Measurements from ENCODE around the gene KIAA1217. TPM values are rescaled to one million over a fixed set of nuclear protein-coding genes. Genes with fewer than 3 reads are reported as not detected.

KIAA1217 gene
- total and polyA plus RNA-seq, 2 of the 8 experiments (the other 6 are each of a cell fraction or from before 2014, with no cell fraction given) = 4.5 to 15.6 TPM

- Histone ChIP-seq H4K5ac (ENCODE audit: insufficient read length, low read depth, low read length) (no peak overlapping the region), H3K23me2 (ENCODE audit: low read depth, low read length) (no peaks in the 10 kb centered on the region; the same call in 1 of the 2 replicates), H2BK20ac (ENCODE audit: low read length) (no peak overlapping the region), H3K27ac (ENCODE audit: low read depth, low read length) (no peak overlapping the region), H3K4me2 (ENCODE audit: insufficient read depth in 1 of 2, low read depth in 2 of 2, low read length in 2 of 2) (no peak overlapping the region), H3K27me3 (replicated peaks in 1 of 4; ENCODE audit: control insufficient read depth in 3 of 4, extremely low read depth in 1 of 4, insufficient read depth in 3 of 4, low read length in 3 of 4) (no peaks in the 10 kb centered on the region), H2BK15ac (ENCODE audit: low read length) (no peak overlapping the region), H3K14ac (ENCODE audit: insufficient read length) (no peak overlapping the region), H3K4ac (replicated peaks; ENCODE audit: insufficient read length, low read depth, low read length) (no peak overlapping the region), H3K56ac (replicated peaks; ENCODE audit: insufficient read length, low read depth, low read length) (peak overlapping the region; percentile 48), H2BK120ac (replicated peaks; ENCODE audit: low read depth, low read length) (no peak overlapping the region), H2AFZ (ENCODE audit: low read length) (no peak overlapping the region), H3K36me3 (ENCODE audit: control insufficient read depth in 2 of 4, insufficient read depth in 4 of 4, low read length in 3 of 4) (no peaks in the 10 kb centered on the region; a peak in 1 of 8 replicates), H3K4me3 (ENCODE audit: extremely low read depth in 1 of 4, insufficient read depth in 2 of 4, low read depth in 3 of 4, low read length in 4 of 4) (no peak overlapping the region), H2BK12ac (ENCODE audit: low read depth, low read length) (no peak overlapping the region), H4K91ac (replicated peaks; ENCODE audit: insufficient read length, low read length) (no peak overlapping the region), H4K20me1 (replicated peaks in 1 of 2; ENCODE audit: control insufficient read depth in 1 of 2, insufficient read depth in 2 of 2, low read length in 2 of 2) (no peaks in the 10 kb centered on the region), H3K4me1 (replicated peaks in 1 of 4; ENCODE audit: control insufficient read depth in 3 of 4, insufficient read depth in 4 of 4, low read length in 3 of 4) (no peaks in the 10 kb centered on the region), H3K23ac (ENCODE audit: insufficient read length) (no peak overlapping the region), H4K8ac (ENCODE audit: extremely low read depth, insufficient read depth, low read length) (no peak overlapping the region), H2AK5ac (ENCODE audit: low read depth, low read length) (no peak overlapping the region), H3K18ac (ENCODE audit: extremely low read depth, low read length) (no peak overlapping the region), H3K79me2 (ENCODE audit: control insufficient read depth in 1 of 2, insufficient read depth in 2 of 2, low read length in 2 of 2) (no peaks in the 10 kb centered on the region), H3K9me3 (ENCODE audit: insufficient read depth in 2 of 2, low read depth in 1 of 2, low read length in 1 of 2) (no peaks in the 10 kb centered on the region), H2BK5ac (ENCODE audit: low read depth, low read length) (no peak overlapping the region), H3K9ac (replicated peaks in 1 of 4; ENCODE audit: extremely low read depth in 1 of 4, low read depth in 3 of 4, low read length in 3 of 4) (no peak overlapping the region), H3K79me1 (ENCODE audit: low read depth, low read length) (no peaks in the 10 kb centered on the region)
- TF ChIP-seq BCL11A (IDR thresholded peaks at IDR 0.05; ENCODE audit: low read depth in 2 of 2, low read length in 2 of 2) = no peak
- no peak for TF ChIP-seq SIX5 (IDR thresholded peaks at IDR 0.05; ENCODE audit: low read depth, low read length)
- no peak for TF ChIP-seq CTBP2 (IDR thresholded peaks at IDR 0.05; ENCODE audit: borderline replicate concordance, insufficient read depth, insufficient read length, low read length)
- TF ChIP-seq CBX8 (IDR thresholded peaks at IDR 0.05; ENCODE audit: borderline replicate concordance, low read depth, low read length) = no peak
- DNase-seq (ENCODE audit: low read depth in 1 of 2, low spot score in 2 of 2) (no peak), FAIRE-seq (no peak)
- WGBS, 2 experiments (ENCODE audit: extremely low coverage in 1 of 2, insufficient coverage in 1 of 2, insufficient read length in 1 of 2, insufficient replicate concordance in 2 of 2, low coverage in 1 of 2, low lambda C conversion rate in 2 of 2, missing lambda C conversion rate in 1 of 2) = 84% methylated on average over 2 of the region's 2 CpGs; no CpG with 5 or more reads in 1 of the 2 experiments
- ChIA-PET CTCF (ENCODE audit: partially characterized antibody) (interaction anchor here (1.4 to 2.2 kb wide), 4 partner anchors 12 to 70 kb away, joined by 3 to 7 read pairs (median 5); no protein-coding TSS in a partner anchor), POLR2A (ENCODE audit: partially characterized antibody) (no interaction called here)
These were observed 258.7 kb downstream of the KIAA1217 start for GRCh38 chr10:24467605-24468004.

Data from H1 (cell line).